SW480 (cell line): ENCODE results near the gene RPGR.

Experiments used
- DNase-seq: peaks from one replicate; pipeline ENCODE4 v3.0.0-alpha.2; 2016; ENCODE audit warnings: low spot score

The RPGR gene

GRCh38 chrX:38249965-38250364 is 77.3 kb downstream of the RPGR start:
- no peak for DNase-seq

- DNase-seq = no peak
Observed at GRCh38 chrX:38247051-38247450, 80.3 kb downstream of the RPGR start.

GRCh38 chrX:38240541-38240940 is 86.8 kb downstream of the RPGR start:
- no peak for DNase-seq

- DNase-seq = no peak
Observed at GRCh38 chrX:38236901-38237615, 90.3 kb downstream of the RPGR start.

- DNase-seq = peak; percentile 56
Observed at GRCh38 chrX:38233891-38234667, 93.2 kb downstream of the RPGR start.

GRCh38 chrX:38232079-38232686 is 95.1 kb downstream of the RPGR start:
- peak; percentile 14 for DNase-seq

- DNase-seq = no peak
Observed at GRCh38 chrX:38225093-38225492, 102.2 kb downstream of the RPGR start.

GRCh38 chrX:38224160-38224559 is 103.1 kb downstream of the RPGR start:
- no peak for DNase-seq

- no peak for DNase-seq
Observed at GRCh38 chrX:38221391-38221929, 105.8 kb downstream of the RPGR start.

GRCh38 chrX:38220415-38221390 is 106.6 kb downstream of the RPGR start, which contains the start of gene SRPX:
SRPX (minus strand) TSS chrX:38220871; CDS start chrX:38220792, 79 bp downstream.
- peak; percentile 14 for DNase-seq

- DNase-seq = peak; percentile 40
Observed at GRCh38 chrX:38220024-38220414, 107.3 kb downstream of the RPGR start.
